PC-3 (cell line): Measurements from ENCODE around the gene DYNLL1. TPM values are rescaled to one million over a fixed set of nuclear protein-coding genes. Genes with fewer than 3 reads are reported as not detected.

Experiments
- ATAC-seq: fragments of 200-7000 bp; cut with Tn5 transposase; 2 replicates; pipeline ENCODE4 v1.9.1; 2020; ENCODE audit warnings: mild to moderate bottlenecking, moderate library complexity
- BruUV-seq: library from RNA; stranded (reverse); fragments of 400-500 nt; replicated peaks from 2 replicates; lab custom pipeline; 2021; lab: Mats Ljungman, UMichigan
- CTCF ChIA-PET: fragments of 300-600 bp; sonication (Branson Sonifier 250); formaldehyde crosslinking; loops from one replicate; lab custom pipeline; 2022; ENCODE audit warnings: antibody characterized with exemption; lab: Charles Lee
- POLR2A ChIA-PET: fragments of 300-600 bp; sonication (Branson Sonifier 250); formaldehyde crosslinking; loops from one replicate; lab custom pipeline; 2022; ENCODE audit warnings: antibody characterized with exemption; ENCODE audit not compliant: unreplicated experiment; lab: Charles Lee
- DNase-seq: peaks from one replicate; pipeline ENCODE4 v3.0.0-alpha.2; 2015
- H2AFZ ChIP-seq: fragments of 300-600 bp; sonication (generic); 2 replicates; pipeline ENCODE4 v1.6.0; 2016; ENCODE audit warnings: antibody characterized with exemption, low read length
- H3F3A ChIP-seq: fragments of 300-600 bp; sonication (generic); one replicate; pipeline ENCODE4 v1.6.0; 2017; ENCODE audit warnings: antibody characterized with exemption, low read length, control low read depth, mild to moderate bottlenecking; ENCODE audit not compliant: unreplicated experiment
- H3K27ac ChIP-seq: fragments of 300-600 bp; sonication (generic); 2 replicates; pipeline ENCODE4 v1.5.1; 2016; ENCODE audit warnings: mild to moderate bottlenecking, low read length
- H3K27me3 ChIP-seq: fragments of 300-600 bp; sonication (generic); 2 replicates; pipeline ENCODE4 v1.6.1; 2016; ENCODE audit warnings: low read length, mixed read lengths
- H3K36me3 ChIP-seq: fragments of 300-600 bp; sonication (generic); 2 replicates; pipeline ENCODE4 v1.6.1; 2016; ENCODE audit warnings: low read depth, mixed run types, low read length, mixed read lengths
- H3K4me1 ChIP-seq: fragments of 300-600 bp; sonication (generic); 2 replicates; pipeline ENCODE4 v1.5.1; 2016; ENCODE audit warnings: low read length; ENCODE audit not compliant: insufficient read depth
- H3K4me2 ChIP-seq: fragments of 300-600 bp; sonication (generic); 2 replicates; pipeline ENCODE4 v1.6.0; 2016; ENCODE audit warnings: low read length
- H3K4me3 ChIP-seq: fragments of 300-600 bp; sonication (generic); 2 replicates; pipeline ENCODE4 v1.5.1; 2016; ENCODE audit warnings: mild to moderate bottlenecking, low read length, mixed read lengths
- H3K79me2 ChIP-seq: fragments of 300-600 bp; sonication (generic); 2 replicates; pipeline ENCODE4 v1.6.1; 2017; ENCODE audit warnings: low read length, mixed read lengths
- H3K9ac ChIP-seq: fragments of 300-600 bp; sonication (generic); 2 replicates; pipeline ENCODE4 v1.6.0; 2016; ENCODE audit warnings: mild to moderate bottlenecking, low read length
- H3K9me2 ChIP-seq: fragments of 300-600 bp; sonication (generic); replicated peaks from 2 replicates; pipeline ENCODE4 v1.6.1; 2016; ENCODE audit warnings: mixed run types, low read length, mixed read lengths
- H3K9me3 ChIP-seq: fragments of 300-600 bp; sonication (generic); 2 replicates; pipeline ENCODE4 v1.6.1; 2016; ENCODE audit warnings: low read length, mixed read lengths
- H4K20me1 ChIP-seq: fragments of 300-600 bp; sonication (generic); 2 replicates; pipeline ENCODE4 v1.6.1; 2016; ENCODE audit warnings: low read length, mixed read lengths
- CTCF ChIP-seq: fragments of 300-600 bp; sonication (generic); conservative IDR thresholded peaks from 2 replicates; pipeline ENCODE4 v1.5.1; 2017; ENCODE audit warnings: antibody characterized with exemption, low read depth, mild to moderate bottlenecking, low read length
- EZH2 ChIP-seq: fragments of 300-600 bp; sonication (generic); IDR thresholded peaks from one replicate; pipeline ENCODE4 v1.6.1; 2017; ENCODE audit warnings: antibody characterized with exemption, mild to moderate bottlenecking, low read length; ENCODE audit not compliant: unreplicated experiment
- EZH2phosphoT487 ChIP-seq: fragments of 300-600 bp; sonication (generic); IDR thresholded peaks from 2 replicates; pipeline ENCODE4 v1.6.1; 2018; ENCODE audit warnings: mild to moderate bottlenecking, antibody characterized with exemption, low read length, borderline replicate concordance
- intact Hi-C: fragments of 100-400 bp; cut with micrococcal nuclease; formaldehyde crosslinking; loops from 2 replicates; pipeline ENCODE4 v1.9.0; 2023
- total RNA-seq: library from RNA; depleted of rRNA; stranded (reverse); fragments of >200 nt; gene quantifications from 2 replicates; pipeline ENCODE4 v1.2.3, GENCODE V29; 2014

Gene DYNLL1
- total RNA-seq, 1 experiment from 2014 or later: 396 TPM

GRCh38 chr12:120457133-120457532 lies 38.8 kb upstream of the DYNLL1 start:
- no peak overlapping the region for H3K4me2 ChIP-seq
- no peaks in the 10 kb centered on the region for H3K9me2 ChIP-seq
- H3K36me3 ChIP-seq: peaks cover 69% of the 10 kb centered on the region
- H3F3A ChIP-seq: peaks cover 4% of the 10 kb centered on the region
- ATAC-seq: no peak
- H3K27me3 ChIP-seq: no peaks in the 10 kb centered on the region
- H3K27ac ChIP-seq: no peak overlapping the region
- POLR2A ChIA-PET: no interaction called here
- TF ChIP-seq EZH2phosphoT487: no peak
- peak; percentile 65 for TF ChIP-seq CTCF
- TF ChIP-seq EZH2: no peak
- H2AFZ ChIP-seq: no peak overlapping the region
- H3K4me1 ChIP-seq: no peaks in the 10 kb centered on the region
- intact Hi-C loops: no loop called here
- BruUV-seq: no TSS peak
- peaks cover 26% of the 10 kb centered on the region for H4K20me1 ChIP-seq
- no peak overlapping the region for H3K9ac ChIP-seq
- no peak overlapping the region for H3K4me3 ChIP-seq
- DNase-seq: peak; percentile 23
- H3K9me3 ChIP-seq: no peaks in the 10 kb centered on the region
- CTCF ChIA-PET: no interaction called here
- H3K79me2 ChIP-seq: peaks cover 9% of the 10 kb centered on the region

- CTCF ChIA-PET: no interaction called here
- Histone ChIP-seq H3K4me3 (no peak overlapping the region), H3K4me2 (no peak overlapping the region), H3K9ac (no peak overlapping the region), H2AFZ (no peak overlapping the region), H3K9me3 (no peaks in the 10 kb centered on the region), H3K4me1 (no peaks in the 10 kb centered on the region), H4K20me1 (peaks cover 30% of the 10 kb centered on the region), H3K9me2 (no peaks in the 10 kb centered on the region), H3K36me3 (peaks cover 73% of the 10 kb centered on the region), H3F3A (no peaks in the 10 kb centered on the region), H3K79me2 (peaks cover 24% of the 10 kb centered on the region), H3K27me3 (no peaks in the 10 kb centered on the region), H3K27ac (no peak overlapping the region)
- TF ChIP-seq CTCF: no peak
- TF ChIP-seq EZH2phosphoT487: no peak
- no peak for TF ChIP-seq EZH2
- ATAC-seq: no peak
- intact Hi-C loops: no loop called here
- no peak for DNase-seq
- POLR2A ChIA-PET: no interaction called here
- TSS peak; percentile 13 for BruUV-seq
Measured at GRCh38 chr12:120460157-120460556, 35.8 kb upstream of the DYNLL1 start.

- Histone ChIP-seq H4K20me1 (peaks cover 45% of the 10 kb centered on the region), H3K9me3 (no peaks in the 10 kb centered on the region), H3K27ac (no peak overlapping the region), H3K79me2 (peaks cover 44% of the 10 kb centered on the region), H3K9me2 (no peaks in the 10 kb centered on the region), H2AFZ (no peak overlapping the region), H3F3A (no peaks in the 10 kb centered on the region), H3K36me3 (peaks cover 72% of the 10 kb centered on the region), H3K4me3 (no peak overlapping the region), H3K4me2 (no peak overlapping the region), H3K27me3 (no peaks in the 10 kb centered on the region), H3K4me1 (no peaks in the 10 kb centered on the region), H3K9ac (no peak overlapping the region)
- no TSS peak for BruUV-seq
- no peak for DNase-seq
- no peak for ATAC-seq
- ChIA-PET POLR2A (no interaction called here), CTCF (no interaction called here)
- intact Hi-C loops: no loop called here
- no peak for TF ChIP-seq EZH2
- no peak for TF ChIP-seq EZH2phosphoT487
- no peak for TF ChIP-seq CTCF
Measured at GRCh38 chr12:120462099-120462640, 33.7 kb upstream of the DYNLL1 start.
